ENCODE measurements around the gene CSH1. TPM values are rescaled to one million over a fixed set of nuclear protein-coding genes. Genes with fewer than 3 reads are reported as not detected.

Gene CSH1
- total and polyA plus RNA-seq, 11 donors: not detected

DNA sequence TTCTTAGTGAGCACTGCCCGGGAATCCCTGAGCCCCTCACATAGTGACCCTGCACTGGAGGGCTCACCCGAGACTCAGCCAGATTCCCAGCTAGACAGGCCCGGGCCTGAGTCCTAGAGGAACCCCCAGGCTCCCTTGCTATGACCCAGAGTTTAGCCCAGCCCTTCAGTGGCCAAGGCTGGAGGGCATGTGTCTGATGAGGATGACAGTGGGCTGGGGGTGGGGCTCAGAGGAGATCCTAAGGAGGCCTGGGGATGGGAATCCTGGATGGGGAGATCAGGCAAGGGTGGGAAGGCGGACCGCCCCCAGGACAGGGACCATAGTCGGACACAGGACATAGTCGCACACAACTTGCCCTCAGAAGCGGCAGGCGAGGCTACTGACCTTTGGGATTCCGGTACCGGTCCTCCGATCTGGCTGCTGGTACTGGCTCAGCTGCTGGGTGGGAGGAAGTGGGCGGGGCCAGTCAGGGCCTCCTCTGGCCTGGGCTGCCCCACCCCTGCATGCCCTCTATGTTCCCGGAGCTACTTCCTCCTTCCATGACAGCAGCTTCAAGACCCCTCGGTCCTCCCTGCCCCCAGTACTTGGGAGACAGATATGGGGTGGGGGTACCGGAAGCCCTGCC is 34.7 kb upstream of the CSH1 start:
- intact Hi-C loops (cut with DNase I): loop anchor here in 1 of 10 donors (5.0 kb wide), 1 partner anchor 51 kb away; no protein-coding TSS in a partner anchor
- TF ChIP-seq, protein P1, sequence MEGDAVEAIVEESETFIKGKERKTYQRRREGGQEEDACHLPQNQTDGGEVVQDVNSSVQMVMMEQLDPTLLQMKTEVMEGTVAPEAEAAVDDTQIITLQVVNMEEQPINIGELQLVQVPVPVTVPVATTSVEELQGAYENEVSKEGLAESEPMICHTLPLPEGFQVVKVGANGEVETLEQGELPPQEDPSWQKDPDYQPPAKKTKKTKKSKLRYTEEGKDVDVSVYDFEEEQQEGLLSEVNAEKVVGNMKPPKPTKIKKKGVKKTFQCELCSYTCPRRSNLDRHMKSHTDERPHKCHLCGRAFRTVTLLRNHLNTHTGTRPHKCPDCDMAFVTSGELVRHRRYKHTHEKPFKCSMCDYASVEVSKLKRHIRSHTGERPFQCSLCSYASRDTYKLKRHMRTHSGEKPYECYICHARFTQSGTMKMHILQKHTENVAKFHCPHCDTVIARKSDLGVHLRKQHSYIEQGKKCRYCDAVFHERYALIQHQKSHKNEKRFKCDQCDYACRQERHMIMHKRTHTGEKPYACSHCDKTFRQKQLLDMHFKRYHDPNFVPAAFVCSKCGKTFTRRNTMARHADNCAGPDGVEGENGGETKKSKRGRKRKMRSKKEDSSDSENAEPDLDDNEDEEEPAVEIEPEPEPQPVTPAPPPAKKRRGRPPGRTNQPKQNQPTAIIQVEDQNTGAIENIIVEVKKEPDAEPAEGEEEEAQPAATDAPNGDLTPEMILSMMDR (IDR thresholded peaks at IDR 0.05): no peak
- TF ChIP-seq POLR2A (IDR thresholded peaks at IDR 0.05): peak in 1 of 2 donors; percentile 12
- WGBS, 4 donors: 52 to 71% (median 59%) methylated on average over 7 to 16 of the region's 16 CpGs
- Histone ChIP-seq H3K27me3 (no peaks in the 10 kb centered on the region), H3K27ac (peak overlapping the region; percentile 53 to 84 (median 74)), H3K36me3 (no peaks in the 10 kb centered on the region), H3K4me1 (peaks cover 0 to 25% (median 14%) of the 10 kb centered on the region in 12 donors), H3K9me3 (no peaks in the 10 kb centered on the region), H3K4me3 (peak overlapping the region in 11 of 12 donors; percentile 16 to 51 (median 34))
- peak; percentile 77 to 95 (median 84) for ATAC-seq
- DNase-seq: peak; percentile 82 to 86 (median 83)

DNA sequence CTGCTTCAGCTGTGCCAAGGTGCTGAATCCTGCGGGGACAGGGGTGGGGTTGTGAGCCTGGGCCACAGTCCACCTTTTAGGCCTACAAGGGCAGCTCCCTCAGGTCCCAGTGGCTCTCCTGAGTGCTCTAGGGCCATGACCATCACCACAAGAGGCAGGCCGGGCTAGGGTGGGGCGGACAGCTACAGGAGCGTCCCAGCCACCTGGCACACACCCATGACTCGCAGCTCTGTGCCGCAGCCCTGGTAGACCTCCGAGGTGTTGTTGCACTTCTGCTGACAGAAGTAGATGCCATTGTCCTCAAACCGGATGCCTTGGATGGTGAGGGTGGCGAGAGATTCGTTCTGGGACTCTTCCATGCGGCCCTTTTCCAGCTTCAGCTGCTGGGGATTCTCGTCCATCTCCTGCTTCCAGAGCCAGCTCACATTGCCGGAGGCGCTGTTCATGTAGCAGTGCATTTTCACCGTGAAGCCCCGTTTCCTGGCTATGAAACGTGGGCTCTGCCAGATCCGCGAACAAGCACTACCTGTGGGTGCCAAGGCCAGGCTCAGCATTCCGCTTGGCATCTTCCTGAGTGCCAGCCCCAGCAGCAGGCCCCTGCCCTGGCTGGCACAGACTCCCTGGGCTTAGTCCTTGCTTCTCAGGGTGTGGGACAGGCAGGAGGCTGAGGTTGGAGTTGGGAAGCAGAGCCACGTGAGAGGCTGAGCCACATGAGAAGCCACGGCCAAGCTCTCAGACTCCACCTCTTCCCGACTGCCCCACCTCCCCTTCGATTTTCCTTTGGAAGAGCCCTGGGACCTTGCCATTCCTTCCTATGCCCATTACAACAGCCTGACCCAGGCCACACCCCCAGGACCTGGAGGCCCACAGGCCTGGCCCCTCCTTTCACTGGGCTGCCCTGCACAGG is 33.7 kb upstream of the CSH1 start:
- peak overlapping the region in 10 of 12 donors; percentile 5 to 84 (median 74) for H3K27ac ChIP-seq
- TF ChIP-seq, protein P1 (IDR thresholded peaks at IDR 0.05): no peak
- no peak for TF ChIP-seq POLR2A (IDR thresholded peaks at IDR 0.05)
- no peaks in the 10 kb centered on the region for H3K27me3 ChIP-seq
- intact Hi-C loops (cut with DNase I): loop anchor here in 2 of 10 donors (5.0 to 10.0 kb wide), 2 partner anchors 52 to 55 kb away; no protein-coding TSS in a partner anchor
- H3K9me3 ChIP-seq: no peaks in the 10 kb centered on the region
- H3K36me3 ChIP-seq: no peaks in the 10 kb centered on the region
- ATAC-seq: peak; percentile 16 to 66 (median 44)
- peak in 2 of 5 donors; percentile 39 to 55 for DNase-seq
- 85 to 89% (median 87%) methylated on average over 12 to 24 of the region's 24 CpGs for WGBS, 4 donors
- H3K4me1 ChIP-seq: peaks cover 0 to 25% (median 14%) of the 10 kb centered on the region in 12 donors
- H3K4me3 ChIP-seq: peak overlapping the region in 1 of 12 donors; percentile 44

DNA sequence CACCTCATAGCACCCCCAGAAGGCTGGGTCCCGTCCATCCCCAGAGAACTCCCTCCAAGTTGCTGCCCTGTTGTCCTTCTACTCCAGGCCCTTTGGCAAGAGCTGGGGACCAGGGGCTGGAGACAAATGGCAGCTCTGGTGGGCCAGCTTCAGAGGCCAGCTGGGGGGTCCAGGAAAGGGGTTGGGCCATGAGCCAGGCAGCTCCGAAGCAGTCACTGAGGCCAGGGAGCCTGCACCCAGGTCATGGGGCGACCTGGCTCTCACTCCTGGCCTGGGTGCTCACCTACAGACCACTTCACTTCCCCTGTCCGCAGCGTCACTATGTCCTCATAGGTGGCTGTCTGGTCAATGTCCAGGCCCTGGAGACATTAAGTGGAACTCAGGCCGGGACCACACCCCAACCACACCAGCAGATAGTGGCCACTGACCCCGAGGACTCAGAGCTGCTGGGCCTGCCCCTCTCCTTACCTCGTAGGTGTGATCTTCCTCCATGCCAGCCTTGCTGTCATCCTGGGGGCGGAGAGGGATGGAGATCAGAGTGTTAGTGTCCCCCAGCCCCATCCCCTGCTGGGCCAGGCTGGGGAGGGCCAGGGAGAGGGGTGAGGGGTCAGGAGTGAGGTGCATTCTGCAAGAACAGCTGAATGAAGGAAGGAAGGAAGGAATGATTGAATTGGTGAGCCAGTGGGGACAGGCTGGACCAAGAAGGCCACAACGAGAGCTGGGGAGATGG is 32.8 kb upstream of the CSH1 start:
- H3K4me3 ChIP-seq: no peak overlapping the region
- no peak overlapping the region for H3K27ac ChIP-seq
- ATAC-seq (no peak), DNase-seq (peak in 1 of 5 donors; percentile 42)
- intact Hi-C loops (cut with DNase I): loop anchor here in 1 of 10 donors (10.0 kb wide), 1 partner anchor 56 kb away; no protein-coding TSS in a partner anchor
- TF ChIP-seq, protein P1 (IDR thresholded peaks at IDR 0.05): no peak
- no peak for TF ChIP-seq POLR2A (IDR thresholded peaks at IDR 0.05)
- peaks cover 0 to 25% (median 14%) of the 10 kb centered on the region in 12 donors for H3K4me1 ChIP-seq
- no peaks in the 10 kb centered on the region for H3K36me3 ChIP-seq
- no peaks in the 10 kb centered on the region for H3K9me3 ChIP-seq
- 86 to 99% (median 92%) methylated on average over 5 to 10 of the region's 10 CpGs for WGBS, 4 donors
- H3K27me3 ChIP-seq: no peaks in the 10 kb centered on the region
